HepG2 (cell line): ENCODE data around the gene SEH1L. TPM values are rescaled to one million over a fixed set of nuclear protein-coding genes. Genes with fewer than 3 reads are reported as not detected.

Experiments
- ATAC-seq: fragments of 200-7000 bp; cut with Tn5 transposase; 3 replicates; pipeline ENCODE4 v1.9.1; 2020; ENCODE audit warnings: mild to moderate bottlenecking, moderate library complexity
- BruUV-seq: library from RNA; stranded (reverse); fragments of 400-500 nt; replicated peaks from 2 replicates; lab custom pipeline; 2021; lab: Mats Ljungman, UMichigan
- CTCF ChIA-PET: fragments of 300-600 bp; formaldehyde crosslinking; extraction: SDS; loops from one replicate; lab custom pipeline; 2021; ENCODE audit warnings: low total read pairs, inconsistent platforms, low intra/inter-chr PET ratio; lab: Yijun Ruan, JAX
- POLR2A ChIA-PET: fragments of 350-600 bp; sonication (Branson Sonifier 250); formaldehyde crosslinking; loops from one replicate; lab custom pipeline; 2020; ENCODE audit warnings: antibody characterized with exemption, inconsistent platforms; lab: Yijun Ruan, JAX
- DNase-seq: peaks from one replicate; pipeline ENCODE4 v3.0.0-alpha.2; 2015; ENCODE audit warnings: low spot score
- FAIRE-seq: peaks from 3 replicates; lab custom pipeline; 2011; peaks lifted over from hg19 to GRCh38; lab: Jason Lieb, UNC
- H2AFZ ChIP-seq: one replicate; pipeline ENCODE4 v1.6.1; 2011; ENCODE audit warnings: low read length, inconsistent platforms
- H3K27ac ChIP-seq: fragments of 300-600 bp; 3 replicates; pipeline ENCODE4 v1.8.0; 2011; ENCODE audit warnings: mixed run types, mild to moderate bottlenecking, mixed read lengths, low read length, inconsistent platforms; ENCODE audit not compliant: insufficient read depth; ENCODE audit errors: extremely low read length
- H3K27me3 ChIP-seq, 2 experiments: fragments of 200-600 bp in 1 of 2; 2 replicates in 1 of 2; 3 replicates in 1 of 2; pipeline versions ENCODE4 v1.6.0 to v1.8.0; 2011; ENCODE audit warnings: low read length in 2 of 2, mild to moderate bottlenecking in 2 of 2, moderate library complexity in 2 of 2, inconsistent platforms in 1 of 2; ENCODE audit not compliant: insufficient read depth in 2 of 2, control insufficient read depth in 1 of 2
- H3K36me3 ChIP-seq, 2 experiments: fragments of 200-600 bp in 1 of 2; replicated peaks in 1 of 2; 2 replicates in 1 of 2; 3 replicates in 1 of 2; pipeline versions ENCODE4 v1.5.1 to v1.8.0; 2011; ENCODE audit warnings: low read length in 2 of 2, inconsistent platforms in 1 of 2; ENCODE audit not compliant: insufficient read depth in 2 of 2, control insufficient read depth in 1 of 2
- H3K4me1 ChIP-seq: 2 replicates; pipeline ENCODE4 v1.5.1; 2012; ENCODE audit warnings: low read length, inconsistent platforms; ENCODE audit not compliant: insufficient read depth
- H3K4me2 ChIP-seq: 2 replicates; pipeline ENCODE4 v1.6.0; 2011; ENCODE audit warnings: low read depth, low read length, inconsistent platforms
- H3K4me3 ChIP-seq, 3 experiments: fragments of 200-600 bp in 1 of 3; sonication (generic), shearing (Covaris generic) in 1 of 3; replicated peaks in 1 of 3; 2 replicates each; pipeline ENCODE4 v1.5.1; 2011 to 2016; ENCODE audit warnings: low read length in 3 of 3, inconsistent platforms in 2 of 3, low read depth in 2 of 3, mild to moderate bottlenecking in 2 of 3, control low read depth in 1 of 3, mixed read lengths in 1 of 3; ENCODE audit not compliant: insufficient read depth in 1 of 3
- H3K79me2 ChIP-seq: one replicate; pipeline ENCODE4 v1.6.1; 2011; ENCODE audit warnings: low read length, inconsistent platforms; ENCODE audit not compliant: insufficient read depth
- H3K9ac ChIP-seq: 2 replicates; pipeline ENCODE4 v1.6.0; 2011; ENCODE audit warnings: mild to moderate bottlenecking, low read depth, low read length, inconsistent platforms; ENCODE audit not compliant: insufficient read depth
- H3K9me3 ChIP-seq: 2 replicates; pipeline ENCODE4 v1.5.1; 2012; ENCODE audit warnings: mild to moderate bottlenecking, low read length
- H4K20me1 ChIP-seq: 2 replicates; pipeline ENCODE4 v1.6.0; 2011; ENCODE audit warnings: inconsistent platforms, mild to moderate bottlenecking, low read length, moderate library complexity; ENCODE audit not compliant: insufficient read depth
- FOXK1 ChIP-seq: sonication (generic); formaldehyde crosslinking; IDR thresholded peaks from 2 replicates; pipeline ENCODE4 v1.4.0; 2020; ENCODE audit warnings: low read depth, missing genetic modification reagents, borderline replicate concordance
- HDAC1 ChIP-seq: sonication (generic); formaldehyde crosslinking; IDR thresholded peaks from 2 replicates; pipeline ENCODE4 v1.5.1; 2020; ENCODE audit warnings: mild to moderate bottlenecking, missing genetic modification reagents
- HES4 ChIP-seq: sonication (generic); formaldehyde crosslinking; IDR thresholded peaks from 2 replicates; pipeline ENCODE4 v1.9.0; 2021; ENCODE audit warnings: mild to moderate bottlenecking, missing genetic modification reagents, borderline replicate concordance
- HMGXB3 ChIP-seq: sonication (generic); formaldehyde crosslinking; IDR thresholded peaks from 2 replicates; pipeline ENCODE4 v1.4.0; 2020; ENCODE audit warnings: missing genetic modification reagents, borderline replicate concordance
- NFYC ChIP-seq: IDR thresholded peaks from 2 replicates; pipeline ENCODE4 v1.6.1; 2016; ENCODE audit warnings: missing genetic modification reagents, missing compliant biosample characterization
- NR2C2 ChIP-seq: sonication (generic); formaldehyde crosslinking; IDR thresholded peaks from 2 replicates; pipeline ENCODE4 v1.4.0; 2020; ENCODE audit warnings: missing genetic modification reagents, mild to moderate bottlenecking, moderate library complexity, borderline replicate concordance
- SIN3B ChIP-seq: fragments of 150-350 bp; IDR thresholded peaks from 2 replicates; pipeline ENCODE4 v1.6.1; 2014; ENCODE audit warnings: low read length
- THAP7 ChIP-seq: sonication (generic); formaldehyde crosslinking; IDR thresholded peaks from 2 replicates; pipeline ENCODE4 v1.8.1; 2023; ENCODE audit warnings: mild to moderate bottlenecking, missing genetic modification reagents
- ZNF138 ChIP-seq: sonication (generic); formaldehyde crosslinking; IDR thresholded peaks from 2 replicates; pipeline ENCODE4 v1.5.0; 2020; ENCODE audit warnings: mild to moderate bottlenecking, low read depth, missing genetic modification reagents
- ZNF251 ChIP-seq: sonication (generic); formaldehyde crosslinking; IDR thresholded peaks from 2 replicates; pipeline ENCODE4 v1.9.0; 2021; ENCODE audit warnings: mild to moderate bottlenecking, missing genetic modification reagents
- ZSCAN20 ChIP-seq: sonication (generic); formaldehyde crosslinking; IDR thresholded peaks from 2 replicates; pipeline ENCODE4 v1.4.0; 2020; ENCODE audit warnings: missing genetic modification reagents, mild to moderate bottlenecking, borderline replicate concordance
- WGBS: methylation state at CpG from one replicate; pipeline ENCODE4 v1.1.6; 2017; ENCODE audit warnings: low lambda C conversion rate; 5-methylcytosine and 5-hydroxymethylcytosine counted together
- in situ Hi-C: cut with HindIII; loops from 2 replicates; pipeline ENCODE4 v1.10.0; 2017; ENCODE audit warnings: low pct_unique_long_range_greater_than_20kb; ENCODE audit not compliant: extremely low pct_ligation_motif_present
- intact Hi-C: fragments of 100-400 bp; cut with micrococcal nuclease; formaldehyde crosslinking; loops from one replicate; pipeline ENCODE4 v1.10.0; 2022; ENCODE audit not compliant: unreplicated experiment
- polyA plus RNA-seq, 8 experiments: library from polyadenylated mRNA; depleted of rRNA in 3 of 8; stranded (reverse) in 7 of 8; unstranded in 1 of 8; fragments of >200 nt; fragmentation: Illumina TruSeq in 4 of 8; extraction: Trizol in 4 of 8; gene quantifications; 2 replicates each; pipeline versions ENCODE4 v1.2.1 to v1.2.3, GENCODE V29; 2011 to 2016; ENCODE audit warnings: low read depth in 4 of 8, missing spikeins in 1 of 8, mixed read lengths in 1 of 8; ENCODE audit not compliant: insufficient read depth in 1 of 8
- total RNA-seq, 5 experiments: library from RNA; depleted of rRNA; stranded (reverse); fragments of >200 nt; fragmentation: Illumina TruSeq; extraction: Trizol; gene quantifications; 2 replicates each; pipeline ENCODE4 v1.2.3, GENCODE V29; 2016; ENCODE audit warnings: low read depth in 1 of 5

Gene SEH1L
- total and polyA plus RNA-seq, 2 of the 13 experiments (the other 11 are each of a cell fraction or from before 2014, with no cell fraction given) = 59.6 to 63.5 TPM

- no peak for TF ChIP-seq HES4 (CRISPR knock-in tag)
- TF ChIP-seq NR2C2 (CRISPR knock-in tag) = no peak
- TF ChIP-seq THAP7 (CRISPR knock-in tag) = no peak
- no peak for TF ChIP-seq NFYC (CRISPR knock-in tag)
- TF ChIP-seq SIN3B = no peak
- no peak for TF ChIP-seq ZSCAN20
These were observed 19.6 kb upstream of the SEH1L start (continued) for GRCh38 chr18:12928206-12928605.

- intact Hi-C loops (no loop called here), in situ Hi-C loops (loop anchor here (25.0 kb wide), 1 partner anchor 541 kb away; the partner anchor contains the start of gene AFG3L2)
- H3K9me3 ChIP-seq = no peaks in the 10 kb centered on the region
- no peak overlapping the region for H3K9ac ChIP-seq
- H3K4me3 ChIP-seq = no peak overlapping the region
- 73% methylated on average over 5 of the region's 5 CpGs for WGBS
- ChIA-PET POLR2A (no interaction called here), CTCF (no interaction called here)
- no TSS peak for BruUV-seq
- FAIRE-seq = no peak
- no peaks in the 10 kb centered on the region for H4K20me1 ChIP-seq
- ATAC-seq = no peak
- no peaks in the 10 kb centered on the region for H3K27me3 ChIP-seq
- H3K79me2 ChIP-seq = no peaks in the 10 kb centered on the region
- no peak overlapping the region for H2AFZ ChIP-seq
- H3K4me1 ChIP-seq = peaks cover 59% of the 10 kb centered on the region
- no peak for DNase-seq
- no peaks in the 10 kb centered on the region for H3K36me3 ChIP-seq
- no peak overlapping the region for H3K27ac ChIP-seq
- H3K4me2 ChIP-seq = no peak overlapping the region
- TF ChIP-seq ZNF138 (CRISPR knock-in tag) (no peak), ZNF251 (no peak), HDAC1 (CRISPR knock-in tag) (no peak), SIN3B (no peak), HMGXB3 (no peak), FOXK1 (CRISPR knock-in tag) (no peak)
These were observed 19.2 kb upstream of the SEH1L start for GRCh38 chr18:12928641-12929040.
